Measurements from ENCODE around the gene TEDC2. TPM values are rescaled to one million over a fixed set of nuclear protein-coding genes. Genes with fewer than 3 reads are reported as not detected.

TEDC2 gene
- total and polyA plus RNA-seq, 9 of the 15 experiments (the other 6 are each of a cell fraction or from before 2014, with no cell fraction given), result 0.75 to 57.0 (median 17.6) TPM

- TF ChIP-seq ZNF318 (IDR thresholded peaks at IDR 0.05; ENCODE audit: borderline replicate concordance in 1 of 2, low read depth in 1 of 2), result no peak
- TF ChIP-seq PTRF (tag; IDR thresholded peaks at IDR 0.05), result no peak
- no peak for TF ChIP-seq SAFB (IDR thresholded peaks at IDR 0.05; ENCODE audit: borderline replicate concordance, low read depth, low read length)
- 0 out of 2 replicates have a peak, but pooled peaks have one; percentile 16 for TF ChIP-seq CXXC5 (CRISPR knock-in tag; IDR thresholded peaks at IDR 0.05)
- TF ChIP-seq RBFOX2 (IDR thresholded peaks at IDR 0.05; ENCODE audit: low read depth, low read length), result peak; percentile 30; the same call in 1 of the 2 replicates
- TF ChIP-seq TFAP4 (CRISPR knock-in tag; IDR thresholded peaks at IDR 0.05; ENCODE audit: borderline replicate concordance), result peak; percentile 16; the same call in 1 of the 2 replicates
- TF ChIP-seq NFIC (IDR thresholded peaks at IDR 0.05), result no peak
- no peak for TF ChIP-seq ATF3 (IDR thresholded peaks at IDR 0.05)
- TF ChIP-seq ATF3 (CRISPR knock-in tag; conservative IDR thresholded peaks at IDR 0.05), result no peak
- no peak for TF ChIP-seq SIN3A (IDR thresholded peaks at IDR 0.05; ENCODE audit: borderline replicate concordance in 2 of 2, control insufficient read depth in 1 of 2, low read depth in 2 of 2, low read length in 2 of 2)
Observed at GRCh38 chr16:2482708-2483534, 23.0 kb downstream of the TEDC2 start (continued).

Measured in K562 (cell line).